Activated CD4-positive, alpha-beta T cell treated with anti-CD3 and anti-CD28 coated beads for 36 hours (primary cell): Measurements from ENCODE around the gene NOC4L. TPM values are rescaled to one million over a fixed set of nuclear protein-coding genes. Genes with fewer than 3 reads are reported as not detected.
"Not testable (repeated sequence)": the region's sequence is repeated elsewhere in the genome, so short reads cannot be mapped to it uniquely, and the experiment has no call there.

Experiments
- ATAC-seq: fragments of 200-7000 bp; cut with Tn5 transposase; one replicate; pipeline ENCODE4 v1.10.0; 2021; ENCODE audit warnings: mild to moderate bottlenecking, moderate library complexity
- CTCF ChIA-PET: fragments of 350-600 bp; sonication (Branson Sonifier 250); formaldehyde crosslinking; loops from one replicate; lab custom pipeline; 2021; ENCODE audit warnings: antibody characterized with exemption; lab: Charles Lee
- POLR2A ChIA-PET: fragments of 350-600 bp; sonication (Branson Sonifier 250); formaldehyde crosslinking; loops from one replicate; lab custom pipeline; 2021; ENCODE audit warnings: antibody characterized with exemption, inconsistent platforms; lab: Charles Lee
- DNase-seq: peaks from one replicate; pipeline ENCODE4 v3.0.0-alpha.2; 2020
- H3K27ac Mint-ChIP-seq: one replicate; pipeline ENCODE4 v1.8.0; 2021; ENCODE audit warnings: mixed read lengths
- H3K27me3 Mint-ChIP-seq: one replicate; pipeline ENCODE4 v1.8.0; 2021; ENCODE audit warnings: mixed read lengths
- H3K36me3 Mint-ChIP-seq: one replicate; pipeline ENCODE4 v1.8.0; 2021; ENCODE audit warnings: low read depth, mixed read lengths
- H3K4me1 Mint-ChIP-seq: one replicate; pipeline ENCODE4 v1.8.0; 2021; ENCODE audit warnings: mixed read lengths
- H3K4me3 Mint-ChIP-seq: one replicate; pipeline ENCODE4 v1.8.0; 2021; ENCODE audit warnings: mild to moderate bottlenecking, moderate library complexity, mixed read lengths
- H3K9me3 Mint-ChIP-seq: one replicate; pipeline ENCODE4 v1.8.0; 2021; ENCODE audit warnings: low read depth, mixed read lengths
- intact Hi-C, 2 experiments: fragments of 100-400 bp; cut with DNase I in 1 of 2; cut with micrococcal nuclease in 1 of 2; formaldehyde crosslinking; loops; one replicate each; pipeline versions ENCODE4 v1.14.2 to v1.15.1; 2022 to 2024; cut with DNase I, micrococcal nuclease
- total RNA-seq, 2 experiments: library from RNA; stranded (reverse); gene quantifications; one replicate each; pipeline ENCODE4 v1.2.3, GENCODE V29; 2021

Gene NOC4L
- 10 to 100 TPM; 30.5 to 35.7 TPM for total RNA-seq

GRCh38 chr12:132144115-132144809 lies at the start of gene NOC4L, which contains the start of gene DDX51:
NOC4L (plus strand) TSS chr12:132144457; CDS start chr12:132144489, 32 bp downstream.
DDX51 (minus strand) TSS chr12:132144319; CDS start chr12:132144296, 23 bp downstream.
- peak; percentile 94 for ATAC-seq
- H3K9me3 Mint-ChIP-seq: no peaks in the 10 kb centered on the region
- intact Hi-C loops: loop anchor here in 1 of 2 experiments (1.0 to 10.0 kb wide), 11 partner anchors 45 to 1272 kb away; partner anchors contain the start of genes FBRSL1, PGAM5, PUS1 and RAN
- CTCF ChIA-PET: interaction anchor here (1.2 kb wide), 1 partner anchor 44 kb away, joined by 4 read pairs; no protein-coding TSS in a partner anchor
- H3K4me1 Mint-ChIP-seq: peaks cover 32% of the 10 kb centered on the region
- peak within 1 kb of the TSS; percentile 88 for H3K4me3 Mint-ChIP-seq
- POLR2A ChIA-PET: no interaction called here
- peak; percentile 97 for DNase-seq
- peaks cover 32% of the 10 kb centered on the region for H3K36me3 Mint-ChIP-seq
- no peaks in the 10 kb centered on the region for H3K27me3 Mint-ChIP-seq
- H3K27ac Mint-ChIP-seq: peak within 1 kb of the TSS; percentile 86

GRCh38 chr12:132095520-132096409 lies 48.5 kb upstream of the NOC4L start:
- ChIA-PET CTCF (no interaction called here), POLR2A (no interaction called here)
- Mint-ChIP-seq H3K9me3 (peaks cover 7% of the 10 kb centered on the region), H3K27me3 (no peaks in the 10 kb centered on the region), H3K36me3 (peaks cover 30% of the 10 kb centered on the region), H3K4me1 (peaks cover 6% of the 10 kb centered on the region), H3K4me3 (no peak overlapping the region), H3K27ac (peak overlapping the region; percentile 60)
- ATAC-seq (no peak), DNase-seq (no peak)
- intact Hi-C loops: no loop called here

GRCh38 chr12:132099739-132100138 lies 44.5 kb upstream of the NOC4L start:
- DNase-seq (no peak), ATAC-seq (no peak)
- peaks cover 6% of the 10 kb centered on the region for H3K4me1 Mint-ChIP-seq
- H3K9me3 Mint-ChIP-seq: peaks cover 7% of the 10 kb centered on the region
- H3K4me3 Mint-ChIP-seq: no peak overlapping the region
- H3K36me3 Mint-ChIP-seq: peaks cover 22% of the 10 kb centered on the region
- CTCF ChIA-PET: no interaction called here
- H3K27me3 Mint-ChIP-seq: no peaks in the 10 kb centered on the region
- intact Hi-C loops: no loop called here
- POLR2A ChIA-PET: no interaction called here
- no peak overlapping the region for H3K27ac Mint-ChIP-seq

- H3K27ac Mint-ChIP-seq: no peak overlapping the region
- H3K9me3 Mint-ChIP-seq: peaks cover 7% of the 10 kb centered on the region
- ChIA-PET CTCF (no interaction called here), POLR2A (no interaction called here)
- intact Hi-C loops: no loop called here
- peaks cover 5% of the 10 kb centered on the region for H3K4me1 Mint-ChIP-seq
- ATAC-seq (no peak), DNase-seq (no peak)
- no peaks in the 10 kb centered on the region for H3K27me3 Mint-ChIP-seq
- H3K36me3 Mint-ChIP-seq: peaks cover 20% of the 10 kb centered on the region
- H3K4me3 Mint-ChIP-seq: no peak overlapping the region
These were observed 43.8 kb upstream of the NOC4L start for GRCh38 chr12:132100306-132101065.

- Mint-ChIP-seq H3K36me3 (peaks cover 4% of the 10 kb centered on the region), H3K4me1 (no peaks in the 10 kb centered on the region), H3K27ac (no peak overlapping the region), H3K4me3 (no peak overlapping the region), H3K27me3 (no peaks in the 10 kb centered on the region), H3K9me3 (no peaks in the 10 kb centered on the region)
- ChIA-PET CTCF (interaction anchor here (0.9 kb wide), 1 partner anchor 91 kb away, joined by 3 read pairs; no protein-coding TSS in a partner anchor), POLR2A (no interaction called here)
- DNase-seq: no peak
- intact Hi-C loops: no loop called here
- ATAC-seq: no peak
These were observed 42.0 kb upstream of the NOC4L start for GRCh38 chr12:132102297-132102696.

- H3K4me1 Mint-ChIP-seq, H3K9me3 Mint-ChIP-seq, H3K36me3 Mint-ChIP-seq, POLR2A ChIA-PET, intact Hi-C loops, H3K27me3 Mint-ChIP-seq, H3K27ac Mint-ChIP-seq, ATAC-seq, DNase-seq, H3K4me3 Mint-ChIP-seq: not testable (repeated sequence)
- CTCF ChIA-PET: interaction anchor here (0.9 kb wide), 1 partner anchor 91 kb away, joined by 3 read pairs; no protein-coding TSS in a partner anchor
These were observed 41.2 kb upstream of the NOC4L start for GRCh38 chr12:132103072-132103471.

- intact Hi-C loops: no loop called here
- Mint-ChIP-seq H3K27me3 (no peaks in the 10 kb centered on the region), H3K36me3 (peaks cover 4% of the 10 kb centered on the region), H3K4me3 (no peak overlapping the region), H3K27ac (no peak overlapping the region), H3K4me1 (no peaks in the 10 kb centered on the region), H3K9me3 (no peaks in the 10 kb centered on the region)
- ChIA-PET CTCF (no interaction called here), POLR2A (no interaction called here)
- ATAC-seq: no peak
- DNase-seq: no peak
These were observed 40.5 kb upstream of the NOC4L start for GRCh38 chr12:132103542-132104308.

GRCh38 chr12:132105467-132105866 lies 38.8 kb upstream of the NOC4L start:
- Mint-ChIP-seq H3K4me3 (no peak overlapping the region), H3K27me3 (no peaks in the 10 kb centered on the region), H3K9me3 (no peaks in the 10 kb centered on the region), H3K36me3 (peaks cover 12% of the 10 kb centered on the region), H3K27ac (no peak overlapping the region), H3K4me1 (no peaks in the 10 kb centered on the region)
- ChIA-PET POLR2A (no interaction called here), CTCF (no interaction called here)
- intact Hi-C loops: no loop called here
- DNase-seq (no peak), ATAC-seq (no peak)

- Mint-ChIP-seq H3K27ac (no peak overlapping the region), H3K4me1 (no peaks in the 10 kb centered on the region), H3K9me3 (no peaks in the 10 kb centered on the region), H3K36me3 (peaks cover 18% of the 10 kb centered on the region), H3K27me3 (no peaks in the 10 kb centered on the region), H3K4me3 (no peak overlapping the region)
- intact Hi-C loops: no loop called here
- CTCF ChIA-PET: interaction anchor here (0.5 kb wide), 1 partner anchor 155 kb away, joined by 3 read pairs; no protein-coding TSS in a partner anchor
- POLR2A ChIA-PET: no interaction called here
- DNase-seq (no peak), ATAC-seq (no peak)
These were observed 37.3 kb upstream of the NOC4L start for GRCh38 chr12:132106921-132107320.

GRCh38 chr12:132108211-132108832 lies 35.9 kb upstream of the NOC4L start:
- Mint-ChIP-seq H3K4me3 (no peak overlapping the region), H3K27ac (no peak overlapping the region), H3K4me1 (no peaks in the 10 kb centered on the region), H3K9me3 (no peaks in the 10 kb centered on the region), H3K27me3 (no peaks in the 10 kb centered on the region), H3K36me3 (peaks cover 18% of the 10 kb centered on the region)
- ATAC-seq (no peak), DNase-seq (no peak)
- intact Hi-C loops: no loop called here
- POLR2A ChIA-PET: interaction anchor here (0.6 kb wide), 1 partner anchor 262 kb away, joined by 3 read pairs; no protein-coding TSS in a partner anchor
- CTCF ChIA-PET: interaction anchor here (0.6 to 1.1 kb wide), 2 partner anchors 13 to 228 kb away, joined by 3 read pairs; no protein-coding TSS in a partner anchor
